MM.1S (cell line): ENCODE results near the gene ANKMY2.

Experiments
- DNase-seq: peaks from one replicate; pipeline ENCODE4 v3.0.0-alpha.2; 2015
- H2AFZ ChIP-seq: fragments of 300-600 bp; sonication (generic); 2 replicates; pipeline ENCODE4 v1.6.0; 2016; ENCODE audit warnings: antibody characterized with exemption, low read length
- H3F3A ChIP-seq: fragments of 300-600 bp; sonication (generic); 2 replicates; pipeline ENCODE4 v1.6.1; 2016; ENCODE audit warnings: mild to moderate bottlenecking, antibody characterized with exemption, low read length, moderate library complexity, mixed read lengths; ENCODE audit not compliant: insufficient read depth
- H3K27ac ChIP-seq: fragments of 300-600 bp; sonication (generic); 2 replicates; pipeline ENCODE4 v1.5.1; 2016; ENCODE audit warnings: mild to moderate bottlenecking, low read length
- H3K27me3 ChIP-seq: fragments of 300-600 bp; sonication (generic); replicated peaks from 2 replicates; pipeline ENCODE4 v1.6.0; 2016; ENCODE audit warnings: low read length; ENCODE audit not compliant: insufficient read depth
- H3K36me3 ChIP-seq: fragments of 300-600 bp; sonication (generic); replicated peaks from 2 replicates; pipeline ENCODE4 v1.6.1; 2016; ENCODE audit warnings: mild to moderate bottlenecking, low read length, mixed read lengths; ENCODE audit not compliant: insufficient read depth
- H3K4me1 ChIP-seq: fragments of 300-600 bp; sonication (generic); 2 replicates; pipeline ENCODE4 v1.6.1; 2016; ENCODE audit warnings: low read length, mixed read lengths
- H3K4me2 ChIP-seq: fragments of 300-600 bp; sonication (generic); 2 replicates; pipeline ENCODE4 v1.6.0; 2016; ENCODE audit warnings: low read depth, low read length
- H3K4me3 ChIP-seq: fragments of 300-600 bp; sonication (generic); 2 replicates; pipeline ENCODE4 v1.5.1; 2016; ENCODE audit warnings: low read length, mixed read lengths
- H3K79me2 ChIP-seq: fragments of 300-600 bp; sonication (generic); 2 replicates; pipeline ENCODE4 v1.6.1; 2016; ENCODE audit warnings: mixed run types, low read length, mixed read lengths
- H3K9ac ChIP-seq: fragments of 300-600 bp; sonication (generic); 2 replicates; pipeline ENCODE4 v1.6.1; 2016; ENCODE audit warnings: low read length, mixed read lengths
- H3K9me2 ChIP-seq: fragments of 300-600 bp; sonication (generic); replicated peaks from 2 replicates; pipeline ENCODE4 v1.6.1; 2016; ENCODE audit warnings: mild to moderate bottlenecking, low read length, mixed read lengths; ENCODE audit not compliant: insufficient read depth
- H3K9me3 ChIP-seq: fragments of 300-600 bp; sonication (generic); replicated peaks from 2 replicates; pipeline ENCODE4 v1.6.1; 2016; ENCODE audit warnings: mild to moderate bottlenecking, low read length, mixed read lengths; ENCODE audit not compliant: insufficient read depth
- H4K20me1 ChIP-seq: fragments of 300-600 bp; sonication (generic); 2 replicates; pipeline ENCODE4 v1.6.1; 2016; ENCODE audit warnings: mild to moderate bottlenecking, low read length, moderate library complexity, mixed read lengths; ENCODE audit not compliant: insufficient read depth
- CTCF ChIP-seq: fragments of 300-600 bp; sonication (generic); IDR thresholded peaks from 2 replicates; pipeline ENCODE4 v1.5.1; 2016; ENCODE audit warnings: antibody characterized with exemption, low read length, mixed read lengths
- EZH2 ChIP-seq: fragments of 300-600 bp; sonication (generic); optimal IDR thresholded peaks from 2 replicates; pipeline ENCODE3; 2017; ENCODE audit warnings: low read depth, mild to moderate bottlenecking, antibody characterized with exemption, low read length, mixed read lengths
- EZH2phosphoT487 ChIP-seq: fragments of 300-600 bp; sonication (generic); IDR thresholded peaks from 2 replicates; pipeline ENCODE4 v1.6.1; 2018; ENCODE audit warnings: antibody characterized with exemption, low read length

The ANKMY2 gene

GRCh38 chr7:16652240-16652583 lies 6.7 kb upstream of the ANKMY2 start:
- H2AFZ ChIP-seq, result no peak overlapping the region
- no peak overlapping the region for H3K27ac ChIP-seq
- H4K20me1 ChIP-seq, result peaks cover 18% of the 10 kb centered on the region; the same call in 1 of the 2 replicates
- no peaks in the 10 kb centered on the region for H3K36me3 ChIP-seq
- peaks cover 99% of the 10 kb centered on the region for H3K79me2 ChIP-seq
- TF ChIP-seq CTCF (no peak), EZH2phosphoT487 (no peak), EZH2 (no peak)
- no peak overlapping the region for H3K4me3 ChIP-seq
- H3K4me2 ChIP-seq, result no peak overlapping the region
- peaks cover 16% of the 10 kb centered on the region; the same call in 1 of the 2 replicates for H3K4me1 ChIP-seq
- no peak for DNase-seq
- H3K9me3 ChIP-seq, result no peaks in the 10 kb centered on the region
- H3F3A ChIP-seq, result no peaks in the 10 kb centered on the region
- H3K9ac ChIP-seq, result no peak overlapping the region
- no peaks in the 10 kb centered on the region for H3K9me2 ChIP-seq
- no peaks in the 10 kb centered on the region for H3K27me3 ChIP-seq

DNA sequence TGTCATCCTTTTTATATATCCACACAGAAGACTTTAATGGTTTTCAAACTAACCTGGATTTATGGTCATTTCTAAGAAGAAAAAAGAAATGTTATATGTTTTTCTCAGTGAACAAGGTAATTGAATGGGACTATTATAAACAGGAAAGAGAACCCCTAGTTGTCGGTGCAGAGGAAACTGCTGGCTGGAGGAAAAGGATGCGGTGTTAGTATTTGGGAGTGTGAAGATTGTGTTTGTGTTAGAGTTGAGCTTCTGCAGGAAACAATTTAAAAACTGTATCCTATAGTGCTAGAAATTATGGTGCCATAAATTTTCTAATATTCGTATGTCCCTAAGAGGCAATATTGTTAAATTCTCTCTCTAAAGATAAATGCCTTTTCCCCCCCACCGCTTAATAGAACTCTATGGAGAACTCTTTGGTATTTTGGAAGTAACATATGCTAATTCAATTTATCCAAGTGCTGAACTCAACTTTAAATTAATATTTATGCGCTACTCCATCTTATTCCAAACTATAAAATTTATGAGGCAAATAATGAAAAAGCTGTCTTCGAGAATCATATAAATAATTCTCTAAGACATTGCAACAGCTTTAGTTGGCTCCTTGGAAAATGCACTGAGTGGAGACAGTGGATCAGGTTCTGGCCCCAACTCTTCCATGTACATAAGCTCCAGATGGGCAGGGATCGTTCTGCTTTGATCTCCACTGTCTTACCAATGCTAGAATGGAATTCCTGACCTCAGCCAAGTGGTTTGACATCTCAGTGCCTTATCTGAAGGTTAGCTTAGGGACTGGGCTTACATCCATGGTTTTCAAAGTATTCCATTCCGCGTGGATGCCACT lies 6.1 kb upstream of the ANKMY2 start:
- H3K36me3 ChIP-seq, result no peaks in the 10 kb centered on the region
- no peak overlapping the region for H3K4me2 ChIP-seq
- no peaks in the 10 kb centered on the region for H3F3A ChIP-seq
- H3K9ac ChIP-seq, result no peak overlapping the region
- no peak for DNase-seq
- peaks cover 18% of the 10 kb centered on the region; the same call in 1 of the 2 replicates for H4K20me1 ChIP-seq
- no peaks in the 10 kb centered on the region for H3K9me3 ChIP-seq
- peaks cover 16% of the 10 kb centered on the region; the same call in 1 of the 2 replicates for H3K4me1 ChIP-seq
- TF ChIP-seq CTCF (no peak), EZH2phosphoT487 (no peak), EZH2 (no peak)
- no peak overlapping the region for H2AFZ ChIP-seq
- H3K4me3 ChIP-seq, result no peak overlapping the region
- H3K79me2 ChIP-seq, result peaks cover 99% of the 10 kb centered on the region
- H3K27ac ChIP-seq, result no peak overlapping the region
- H3K27me3 ChIP-seq, result no peaks in the 10 kb centered on the region
- no peaks in the 10 kb centered on the region for H3K9me2 ChIP-seq

- Histone ChIP-seq H3K79me2 (peaks cover 92% of the 10 kb centered on the region), H3K27me3 (no peaks in the 10 kb centered on the region), H3K27ac (no peak overlapping the region), H3K4me1 (peaks cover 16% of the 10 kb centered on the region; the same call in 1 of the 2 replicates), H3K9ac (no peak overlapping the region), H3K4me2 (no peak overlapping the region), H3K4me3 (no peak overlapping the region), H3K9me2 (no peaks in the 10 kb centered on the region), H3K36me3 (no peaks in the 10 kb centered on the region), H2AFZ (no peak overlapping the region), H4K20me1 (peaks cover 18% of the 10 kb centered on the region; the same call in 1 of the 2 replicates), H3K9me3 (no peaks in the 10 kb centered on the region), H3F3A (0 out of 2 replicates have a peak, but pooled peaks cover 2% of the 10 kb centered on the region)
- DNase-seq, result no peak
- no peak for TF ChIP-seq EZH2phosphoT487
- TF ChIP-seq EZH2, result no peak
- no peak for TF ChIP-seq CTCF
Observed at GRCh38 chr7:16650266-16650665, 4.7 kb upstream of the ANKMY2 start.
